ENCODE results near the gene FAT1.
"Not testable (repeated sequence)": the region's sequence is repeated elsewhere in the genome, so short reads cannot be mapped to it uniquely, and the experiment has no call there.

Gene FAT1, protein sequence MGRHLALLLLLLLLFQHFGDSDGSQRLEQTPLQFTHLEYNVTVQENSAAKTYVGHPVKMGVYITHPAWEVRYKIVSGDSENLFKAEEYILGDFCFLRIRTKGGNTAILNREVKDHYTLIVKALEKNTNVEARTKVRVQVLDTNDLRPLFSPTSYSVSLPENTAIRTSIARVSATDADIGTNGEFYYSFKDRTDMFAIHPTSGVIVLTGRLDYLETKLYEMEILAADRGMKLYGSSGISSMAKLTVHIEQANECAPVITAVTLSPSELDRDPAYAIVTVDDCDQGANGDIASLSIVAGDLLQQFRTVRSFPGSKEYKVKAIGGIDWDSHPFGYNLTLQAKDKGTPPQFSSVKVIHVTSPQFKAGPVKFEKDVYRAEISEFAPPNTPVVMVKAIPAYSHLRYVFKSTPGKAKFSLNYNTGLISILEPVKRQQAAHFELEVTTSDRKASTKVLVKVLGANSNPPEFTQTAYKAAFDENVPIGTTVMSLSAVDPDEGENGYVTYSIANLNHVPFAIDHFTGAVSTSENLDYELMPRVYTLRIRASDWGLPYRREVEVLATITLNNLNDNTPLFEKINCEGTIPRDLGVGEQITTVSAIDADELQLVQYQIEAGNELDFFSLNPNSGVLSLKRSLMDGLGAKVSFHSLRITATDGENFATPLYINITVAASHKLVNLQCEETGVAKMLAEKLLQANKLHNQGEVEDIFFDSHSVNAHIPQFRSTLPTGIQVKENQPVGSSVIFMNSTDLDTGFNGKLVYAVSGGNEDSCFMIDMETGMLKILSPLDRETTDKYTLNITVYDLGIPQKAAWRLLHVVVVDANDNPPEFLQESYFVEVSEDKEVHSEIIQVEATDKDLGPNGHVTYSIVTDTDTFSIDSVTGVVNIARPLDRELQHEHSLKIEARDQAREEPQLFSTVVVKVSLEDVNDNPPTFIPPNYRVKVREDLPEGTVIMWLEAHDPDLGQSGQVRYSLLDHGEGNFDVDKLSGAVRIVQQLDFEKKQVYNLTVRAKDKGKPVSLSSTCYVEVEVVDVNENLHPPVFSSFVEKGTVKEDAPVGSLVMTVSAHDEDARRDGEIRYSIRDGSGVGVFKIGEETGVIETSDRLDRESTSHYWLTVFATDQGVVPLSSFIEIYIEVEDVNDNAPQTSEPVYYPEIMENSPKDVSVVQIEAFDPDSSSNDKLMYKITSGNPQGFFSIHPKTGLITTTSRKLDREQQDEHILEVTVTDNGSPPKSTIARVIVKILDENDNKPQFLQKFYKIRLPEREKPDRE (N-terminal part only)

DNA sequence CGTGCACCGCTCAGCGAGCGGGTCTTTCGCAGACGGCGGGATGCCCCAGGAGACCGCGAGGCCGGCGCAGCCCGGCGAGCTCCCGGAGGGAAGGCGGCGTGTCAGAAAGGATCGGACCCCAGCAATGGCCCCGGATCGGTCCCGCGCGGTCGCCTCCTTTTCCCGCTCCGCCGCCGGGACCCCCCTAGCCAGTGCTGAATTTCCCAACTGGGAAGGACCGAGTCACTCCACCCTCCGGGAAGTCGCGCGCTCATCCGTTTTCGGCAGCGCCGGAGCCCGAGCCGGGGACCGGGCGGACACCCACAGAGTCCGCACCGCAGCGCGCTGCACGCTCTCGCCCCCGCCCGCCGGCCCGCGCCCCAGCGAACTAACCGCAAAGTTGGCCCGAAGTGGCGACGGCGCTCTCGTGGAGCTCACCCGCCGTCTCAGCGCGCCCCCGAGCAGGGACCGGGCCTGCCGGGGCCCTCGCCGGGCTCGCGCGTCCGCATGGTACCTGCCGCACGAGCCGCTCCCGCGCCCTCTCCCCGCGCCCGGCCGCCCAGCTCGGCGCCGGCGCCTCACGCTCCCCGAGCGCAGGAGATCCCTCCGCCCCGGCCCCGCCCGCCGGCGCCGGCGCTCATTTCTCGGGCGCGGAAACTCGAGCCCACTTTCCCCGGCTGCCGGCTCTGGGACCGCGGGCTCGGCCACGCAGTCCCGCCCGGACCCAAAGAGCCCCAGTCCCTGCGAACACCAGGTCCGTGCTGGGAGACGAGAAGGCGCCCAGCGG lies at the start of gene FAT1:
Gene FAT1, minus strand, starts transcription at position 565 of the 766 bp plus-strand sequence. CDS start 14,029 bp downstream, outside the sequence.
- no peak for DNase-seq

GRCh38 chr4:186772936-186773487 lies 49.4 kb upstream of the FAT1 start:
- no peak for DNase-seq

- no peak for DNase-seq
These were observed 48.0 kb upstream of the FAT1 start for GRCh38 chr4:186771624-186772023.

DNA sequence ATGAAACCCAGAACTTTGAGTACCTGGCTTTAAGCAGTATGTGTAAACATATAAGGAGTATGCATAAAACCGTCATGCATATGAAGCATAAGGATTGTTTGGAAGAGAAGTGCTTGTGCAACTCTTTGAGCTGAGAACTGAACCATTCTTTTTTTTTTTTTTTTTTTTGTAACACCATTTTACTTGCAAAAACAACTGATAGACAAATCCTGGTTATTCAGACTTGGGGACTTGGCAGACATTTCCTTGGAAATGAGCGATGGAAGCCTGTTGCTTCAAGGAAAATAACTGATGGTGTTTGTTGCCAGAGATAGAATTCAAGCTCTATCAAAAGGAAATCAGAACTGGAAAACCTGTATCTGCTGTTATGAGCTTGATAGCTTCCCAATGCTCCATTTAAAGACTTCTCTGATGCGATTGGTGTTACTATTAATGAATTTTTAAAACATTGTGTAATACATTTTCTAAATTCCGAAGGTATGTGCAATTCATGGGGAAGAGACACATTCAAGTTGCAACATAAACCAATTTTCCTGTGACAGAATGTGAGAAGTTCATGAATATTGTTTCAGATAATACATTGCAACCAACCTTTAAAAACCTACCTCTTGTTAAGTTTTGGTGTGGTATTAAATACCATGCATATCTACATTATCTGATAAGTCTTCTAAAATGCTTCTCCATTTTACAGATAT lies 47.0 kb upstream of the FAT1 start:
- DNase-seq: no peak

DNA sequence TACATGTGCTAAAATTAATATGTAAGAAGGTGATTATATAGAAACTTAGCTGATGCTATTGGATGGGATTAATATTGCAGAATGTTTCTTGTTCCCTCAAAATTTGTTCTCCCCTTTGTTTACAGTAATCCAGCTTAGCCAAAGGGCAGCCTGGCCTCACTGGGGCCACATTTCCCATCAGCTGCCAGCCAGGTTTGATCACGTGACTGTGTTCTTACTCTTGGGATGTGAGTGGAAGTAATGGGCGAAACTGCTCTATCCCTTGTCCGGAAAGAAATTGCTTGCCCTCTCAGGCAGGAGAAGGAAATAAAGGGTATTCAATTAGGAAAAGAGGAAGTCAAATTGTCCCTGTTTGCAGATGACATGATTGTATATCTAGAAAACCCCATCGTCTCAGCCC lies 44.1 kb upstream of the FAT1 start:
- no peak for DNase-seq

GRCh38 chr4:186765673-186766546 lies 42.3 kb upstream of the FAT1 start:
- DNase-seq: no peak

GRCh38 chr4:186765138-186765537 lies 41.5 kb upstream of the FAT1 start:
- no peak for DNase-seq

GRCh38 chr4:186764457-186764856 lies 40.8 kb upstream of the FAT1 start:
- DNase-seq: no peak

DNA sequence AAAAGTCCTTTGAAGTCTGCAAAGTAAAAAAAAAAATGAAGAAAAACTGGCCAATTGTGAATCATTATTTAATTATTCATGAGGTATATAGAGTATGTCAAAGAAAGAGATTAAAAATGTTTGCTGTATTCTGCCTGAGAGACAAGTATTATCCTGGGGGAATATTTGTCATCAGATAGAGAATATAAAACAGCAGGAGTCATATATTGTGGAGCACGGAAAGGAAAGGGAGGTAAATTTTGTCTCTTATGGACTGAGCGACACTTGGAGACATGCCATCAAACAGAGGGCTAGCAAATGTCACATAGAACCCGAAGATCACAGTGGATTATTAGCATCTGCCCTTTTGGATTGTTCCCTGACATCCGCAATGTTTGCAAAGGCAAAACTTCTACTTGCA lies 39.2 kb upstream of the FAT1 start:
- no peak for DNase-seq

DNA sequence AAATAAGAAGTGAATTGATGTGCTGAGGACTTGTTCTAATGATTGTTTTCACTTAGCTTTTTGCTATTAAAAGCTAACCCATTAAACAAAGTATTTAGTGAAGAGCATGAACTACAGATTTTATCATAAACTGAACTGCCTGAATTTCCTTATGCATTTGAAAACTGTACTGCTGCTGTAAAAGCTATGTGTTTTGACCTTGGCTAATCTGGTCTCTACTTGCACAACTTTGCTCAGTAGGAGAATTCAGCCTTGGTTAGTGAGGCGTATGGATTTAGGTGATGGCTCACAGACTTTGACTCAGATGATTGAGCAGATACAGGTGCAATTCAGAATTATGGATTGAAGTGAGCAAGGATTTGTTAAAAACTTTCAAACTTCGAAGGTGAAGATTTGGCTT lies 38.7 kb upstream of the FAT1 start:
- no peak for DNase-seq

- not testable (repeated sequence) for DNase-seq
These were observed 38.3 kb upstream of the FAT1 start for GRCh38 chr4:186761956-186762355.

DNA sequence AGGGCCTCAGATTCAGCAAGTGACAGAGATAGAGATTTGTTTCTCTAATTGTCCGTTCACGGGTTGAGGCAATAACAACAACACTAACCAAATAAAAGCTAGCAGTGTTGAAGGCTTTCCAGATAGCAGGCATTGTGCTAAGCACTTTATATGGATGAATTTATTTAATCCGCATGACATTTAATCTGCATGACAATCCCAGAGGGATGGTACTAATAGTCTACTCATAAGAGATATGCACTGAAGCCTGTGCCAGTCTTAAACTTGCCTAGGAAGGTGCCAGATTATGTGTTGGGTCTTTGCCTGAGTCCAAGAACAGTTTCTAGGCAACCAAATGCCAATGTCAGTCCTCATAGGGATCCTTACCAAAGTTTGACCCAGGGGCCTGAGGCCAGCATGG lies 37.7 kb upstream of the FAT1 start:
- DNase-seq: no peak

GRCh38 chr4:186760576-186760975 lies 36.9 kb upstream of the FAT1 start:
- DNase-seq: no peak

- no peak for DNase-seq
These were observed 36.3 kb upstream of the FAT1 start for GRCh38 chr4:186759990-186760389.

DNA sequence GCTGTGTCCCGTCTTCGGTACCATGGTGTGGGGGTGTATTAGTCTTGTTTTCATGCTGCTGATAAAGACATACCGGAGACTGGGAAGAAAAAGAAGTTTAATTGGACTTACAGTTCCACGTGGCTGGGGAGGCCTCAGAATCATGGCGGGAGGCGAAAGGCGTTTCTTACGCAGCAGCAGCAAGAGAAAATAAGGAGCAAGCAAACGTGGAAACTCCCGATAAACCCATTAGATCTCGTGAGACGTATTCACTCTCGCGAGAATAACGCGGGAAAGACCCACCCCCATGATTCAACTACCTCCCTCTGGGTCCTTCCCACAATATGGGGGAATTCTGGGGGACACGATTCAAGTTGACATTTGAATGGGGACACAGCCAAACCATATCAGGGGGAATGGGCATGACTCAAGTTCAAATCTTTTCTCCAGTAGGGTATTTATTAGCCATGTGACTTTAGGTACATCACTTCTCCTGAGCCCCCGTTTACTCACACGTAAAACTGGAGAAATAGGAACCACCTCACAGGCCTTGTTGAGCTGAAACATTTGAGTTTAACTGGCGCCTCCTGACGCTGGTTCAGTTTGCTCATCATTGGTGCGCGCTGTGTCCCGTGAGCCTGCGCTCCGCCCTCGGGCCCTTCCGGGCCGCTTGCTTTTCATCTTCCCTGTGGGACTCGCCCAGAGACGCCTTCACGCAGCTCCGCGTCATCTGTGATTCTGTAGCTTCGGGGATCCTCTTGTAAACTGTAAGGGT lies 35.5 kb upstream of the FAT1 start:
- no peak for DNase-seq

DNA sequence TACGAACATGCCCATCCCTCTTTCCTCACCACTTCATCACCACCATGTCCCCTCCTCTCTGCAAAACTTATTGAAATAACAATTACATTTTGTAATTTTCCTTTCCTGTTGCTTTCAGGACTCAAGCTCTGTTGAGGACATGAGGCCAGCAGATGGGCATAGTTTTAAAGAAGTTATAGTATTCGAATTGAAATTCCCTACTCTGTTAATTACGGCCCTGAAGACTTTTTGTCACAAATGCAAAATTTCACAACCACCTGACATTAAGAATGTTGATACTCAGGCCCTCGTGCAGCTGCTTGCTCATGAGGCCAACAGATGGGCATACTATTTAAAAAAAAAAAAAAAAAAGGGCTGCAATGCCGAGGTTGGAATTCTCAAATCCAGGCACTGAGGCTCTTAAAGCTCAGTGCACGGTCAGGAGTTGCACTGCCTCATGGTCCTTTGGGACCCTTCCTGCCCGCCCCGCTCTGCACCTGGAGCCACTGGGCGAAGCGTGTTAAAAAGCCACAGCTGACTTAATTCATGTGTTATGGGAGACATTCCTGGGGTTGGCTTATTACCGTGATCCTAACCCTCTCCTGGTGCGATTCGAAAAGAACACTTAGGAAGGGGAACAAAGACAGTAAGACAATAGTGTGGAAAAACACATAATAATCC lies 34.2 kb upstream of the FAT1 start:
- DNase-seq: no peak

DNA sequence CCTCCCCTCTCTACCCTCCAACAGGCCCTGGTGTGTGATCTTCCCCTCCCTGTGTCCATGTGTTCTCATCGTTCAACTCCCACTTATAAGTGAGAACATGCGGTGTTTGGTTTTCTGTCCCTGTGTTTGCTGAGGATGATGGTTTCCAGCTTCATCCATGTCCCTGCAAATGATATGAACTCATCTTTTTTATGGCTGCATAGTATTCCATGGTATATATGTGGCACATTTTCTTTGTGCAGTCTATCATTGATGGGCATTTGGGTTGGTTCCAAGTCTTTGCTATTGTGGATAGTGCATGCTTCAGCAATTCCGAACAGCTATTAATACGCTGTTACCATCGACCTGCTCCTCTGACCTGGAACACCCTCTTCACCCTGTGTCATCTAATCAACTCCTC lies 32.9 kb upstream of the FAT1 start:
- DNase-seq: not testable (repeated sequence)

DNA sequence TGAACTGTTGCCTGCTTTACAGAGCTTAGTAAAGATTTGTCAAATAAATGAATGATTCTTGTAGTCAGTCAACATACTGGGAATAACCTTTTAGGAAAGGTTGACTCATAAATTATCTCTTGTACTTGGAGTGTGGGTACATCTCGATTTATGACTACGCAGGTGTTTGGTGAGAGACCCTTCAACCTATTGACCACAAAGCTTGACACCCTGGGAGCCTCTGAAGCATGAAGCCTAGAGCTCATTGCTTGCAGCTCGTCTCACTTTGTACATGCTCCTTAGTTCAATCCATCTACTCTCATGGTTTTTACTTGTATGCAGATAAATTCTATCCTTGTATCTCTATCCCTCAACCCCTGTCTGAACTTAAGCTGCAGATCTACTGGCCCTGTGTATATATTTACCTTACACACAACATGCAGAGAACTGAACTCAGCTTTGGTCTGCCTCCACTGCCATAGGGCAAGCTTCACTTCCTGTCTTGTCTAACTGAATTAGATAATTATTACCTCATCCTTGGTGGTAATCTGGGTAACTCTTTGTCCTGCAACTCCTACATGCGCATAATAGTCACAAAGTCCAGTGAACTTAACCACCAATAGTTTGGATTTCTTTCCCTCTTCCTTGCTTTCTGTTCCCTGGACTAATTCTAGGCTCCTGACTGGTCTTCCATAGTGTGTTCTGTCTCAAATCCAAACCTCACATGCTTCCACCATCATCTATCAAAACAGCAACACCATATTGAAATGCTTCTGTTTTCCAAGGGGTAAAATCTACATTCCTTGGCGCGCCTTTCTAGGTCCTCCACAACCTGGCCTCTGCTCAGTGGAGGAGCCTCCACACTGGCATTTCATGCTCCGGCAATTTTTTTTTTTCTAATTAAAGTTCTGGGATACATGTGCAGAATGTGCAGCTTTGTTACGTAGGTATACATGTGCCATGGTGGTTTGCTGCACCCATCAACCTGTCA lies 32.2 kb upstream of the FAT1 start:
- no peak for DNase-seq
